Body of pancreas (tissue), 4 donors: ENCODE results near the gene SLC25A42. TPM values are rescaled to one million over a fixed set of nuclear protein-coding genes. Genes with fewer than 3 reads are reported as not detected.

ENCODE experiments used
- ATAC-seq: fragments of 150-250 bp; one replicate; pipeline ENCODE4 v1.9.1; 2016
- DNase-seq, 4 donors: peaks; one replicate each; pipeline ENCODE4 v3.0.0-alpha.2; 2019
- H3K27ac ChIP-seq, 4 donors: fragments of 200-600 bp; sonication (generic); 1 replicate in 3 of 4; 2 replicates in 1 of 4; pipeline versions ENCODE4 v1.5.1 to v1.6.1; 2016 to 2019; ENCODE audit warnings: mild to moderate bottlenecking in 1 of 4, mixed read lengths in 1 of 4, moderate library complexity in 1 of 4
- H3K27me3 ChIP-seq, 2 donors: fragments of 200-600 bp; sonication (generic); one replicate each; pipeline ENCODE4 v1.6.0; 2016; ENCODE audit warnings: mild to moderate bottlenecking in 1 of 2
- H3K36me3 ChIP-seq, 2 donors: fragments of 200-600 bp; sonication (generic); replicated peaks in 1 of 2; 2 replicates each; pipeline ENCODE4 v1.5.1; 2016; ENCODE audit warnings: low read depth in 2 of 2; ENCODE audit not compliant: insufficient read depth in 1 of 2
- H3K4me1 ChIP-seq: fragments of 200-600 bp; sonication (generic); one replicate; pipeline ENCODE4 v1.6.0; 2016
- H3K4me3 ChIP-seq, 2 donors: fragments of 200-600 bp; sonication (generic); 1 replicate in 1 of 2; 2 replicates in 1 of 2; pipeline ENCODE4 v1.5.1; 2016 to 2019
- H3K9me3 ChIP-seq, 3 donors: fragments of 200-600 bp; sonication (generic); 1 replicate in 2 of 3; 2 replicates in 1 of 3; pipeline ENCODE4 v1.5.1; 2016
- POLR2A ChIP-seq, 3 donors: fragments of 450-650 bp; IDR thresholded peaks; one replicate each; pipeline ENCODE4 v1.6.1; 2016; ENCODE audit warnings: antibody characterized with exemption in 3 of 3, mild to moderate bottlenecking in 2 of 3
- WGBS, 2 donors: methylation state at CpG; one replicate each; pipeline ENCODE4 v1.1.5; 2017; 5-methylcytosine and 5-hydroxymethylcytosine counted together
- intact Hi-C: fragments of 100-400 bp; cut with DNase I; formaldehyde crosslinking; loops from one replicate; pipeline ENCODE4 v1.15.1; 2023
- total RNA-seq, 2 donors: library from RNA; depleted of rRNA; stranded (reverse); fragments of >200 nt; gene quantifications; one replicate each; pipeline ENCODE4 v1.1.0, GENCODE V29; 2016
- TF ChIP-seq, protein P1 (sequence below), 7 experiments: fragments of 450-650 bp in 4 of 7; fragments of 200-600 bp in 3 of 7; sonication (generic) in 3 of 7; IDR thresholded peaks; one replicate each; pipeline ENCODE4 v1.5.1; 2016 to 2019; ENCODE audit warnings: antibody characterized with exemption in 7 of 7

Gene SLC25A42
- total RNA-seq, 2 donors from 2014 or later = 10.1 to 24.7 TPM

DNA sequence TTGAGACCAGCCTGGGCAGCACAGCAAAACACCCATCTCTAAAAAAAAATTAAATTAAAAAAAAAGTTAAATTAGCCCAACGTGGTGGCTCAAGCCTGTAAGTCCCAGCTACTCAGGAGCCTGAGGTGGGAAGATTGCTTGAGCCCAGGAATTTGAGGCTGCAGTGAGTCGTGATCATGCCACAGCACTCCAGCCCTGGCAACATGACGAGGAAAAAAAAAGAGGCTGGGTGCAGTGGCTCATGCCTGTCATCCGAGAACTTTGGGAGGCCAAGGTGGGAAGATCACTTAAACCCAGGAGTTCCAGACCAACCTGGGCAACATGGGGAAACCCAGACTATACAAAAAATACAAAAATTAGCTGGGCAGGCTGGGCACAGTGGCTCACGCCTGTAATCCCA, 76.7 kb downstream of the SLC25A42 start:
- H3K27ac ChIP-seq = no peak overlapping the region
- DNase-seq (no peak), ATAC-seq (no peak)
- no peaks in the 10 kb centered on the region for H3K27me3 ChIP-seq
- TF ChIP-seq, protein P1, sequence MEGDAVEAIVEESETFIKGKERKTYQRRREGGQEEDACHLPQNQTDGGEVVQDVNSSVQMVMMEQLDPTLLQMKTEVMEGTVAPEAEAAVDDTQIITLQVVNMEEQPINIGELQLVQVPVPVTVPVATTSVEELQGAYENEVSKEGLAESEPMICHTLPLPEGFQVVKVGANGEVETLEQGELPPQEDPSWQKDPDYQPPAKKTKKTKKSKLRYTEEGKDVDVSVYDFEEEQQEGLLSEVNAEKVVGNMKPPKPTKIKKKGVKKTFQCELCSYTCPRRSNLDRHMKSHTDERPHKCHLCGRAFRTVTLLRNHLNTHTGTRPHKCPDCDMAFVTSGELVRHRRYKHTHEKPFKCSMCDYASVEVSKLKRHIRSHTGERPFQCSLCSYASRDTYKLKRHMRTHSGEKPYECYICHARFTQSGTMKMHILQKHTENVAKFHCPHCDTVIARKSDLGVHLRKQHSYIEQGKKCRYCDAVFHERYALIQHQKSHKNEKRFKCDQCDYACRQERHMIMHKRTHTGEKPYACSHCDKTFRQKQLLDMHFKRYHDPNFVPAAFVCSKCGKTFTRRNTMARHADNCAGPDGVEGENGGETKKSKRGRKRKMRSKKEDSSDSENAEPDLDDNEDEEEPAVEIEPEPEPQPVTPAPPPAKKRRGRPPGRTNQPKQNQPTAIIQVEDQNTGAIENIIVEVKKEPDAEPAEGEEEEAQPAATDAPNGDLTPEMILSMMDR (IDR thresholded peaks at IDR 0.05) = no peak
- no peak for TF ChIP-seq POLR2A (IDR thresholded peaks at IDR 0.05)
- peaks cover 12% of the 10 kb centered on the region for H3K4me1 ChIP-seq
- WGBS, 2 donors = 57 to 73% methylated on average over 5 of the region's 5 CpGs
- no peak overlapping the region for H3K4me3 ChIP-seq
- intact Hi-C loops = no loop called here
- no peaks in the 10 kb centered on the region for H3K9me3 ChIP-seq
- H3K36me3 ChIP-seq = no peaks in the 10 kb centered on the region

DNA sequence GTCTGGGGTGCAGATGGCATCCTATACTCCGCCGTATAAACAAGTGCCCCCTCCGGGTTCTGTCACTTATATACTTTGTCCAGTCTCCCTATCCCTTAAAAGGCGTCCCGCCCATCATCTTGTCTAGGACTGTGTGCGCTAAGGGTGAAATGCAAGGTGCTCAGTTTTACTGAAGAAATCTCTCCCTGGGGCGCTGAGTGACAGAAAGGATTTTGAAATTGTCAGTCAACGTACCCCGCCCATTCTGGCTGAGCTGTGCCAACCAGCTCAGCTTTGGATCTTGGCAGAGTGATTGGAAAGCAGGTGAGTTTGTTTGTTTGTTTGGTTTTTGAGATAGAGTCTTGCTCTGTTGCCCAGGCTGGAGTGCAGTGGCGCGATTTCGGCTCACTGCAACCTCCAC, 78.6 kb downstream of the SLC25A42 start:
- no peaks in the 10 kb centered on the region for H3K36me3 ChIP-seq
- TF ChIP-seq, protein P1 (IDR thresholded peaks at IDR 0.05) = no peak
- TF ChIP-seq POLR2A (IDR thresholded peaks at IDR 0.05) = no peak
- H3K27me3 ChIP-seq = no peaks in the 10 kb centered on the region
- no peak overlapping the region for H3K27ac ChIP-seq
- H3K4me1 ChIP-seq = peaks cover 14% of the 10 kb centered on the region
- no peak for DNase-seq
- H3K4me3 ChIP-seq = no peak overlapping the region
- ATAC-seq = no peak
- 68 to 80% methylated on average over 10 to 12 of the region's 12 CpGs for WGBS, 2 donors
- intact Hi-C loops = no loop called here
- H3K9me3 ChIP-seq = no peaks in the 10 kb centered on the region

DNA sequence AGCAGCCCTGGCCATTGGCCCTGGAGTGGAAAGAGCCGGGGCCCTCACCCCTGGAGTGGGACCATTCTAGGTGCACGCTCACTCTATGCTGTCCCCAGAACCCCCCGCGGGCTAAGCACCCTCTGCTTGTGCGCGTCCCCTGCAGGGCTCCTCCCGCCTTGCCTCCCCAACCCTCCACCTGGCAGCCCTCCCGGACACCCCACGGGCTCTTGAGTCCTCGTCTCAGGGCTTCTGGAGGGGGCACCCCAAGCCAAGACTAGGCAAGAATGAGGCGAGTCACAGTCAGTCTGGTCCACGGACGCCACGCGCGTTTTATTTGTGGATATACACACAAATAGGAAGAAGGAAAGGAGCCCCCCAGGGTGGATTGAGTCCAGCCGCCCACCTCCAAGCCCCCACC, 81.5 kb downstream of the SLC25A42 start:
- ATAC-seq (no peak), DNase-seq (no peak)
- H3K4me1 ChIP-seq = peaks cover 8% of the 10 kb centered on the region
- no peaks in the 10 kb centered on the region for H3K27me3 ChIP-seq
- WGBS, 2 donors = 73 to 88% methylated on average over 1 to 17 of the region's 17 CpGs
- no peaks in the 10 kb centered on the region for H3K36me3 ChIP-seq
- no peaks in the 10 kb centered on the region for H3K9me3 ChIP-seq
- no peak overlapping the region for H3K4me3 ChIP-seq
- TF ChIP-seq, protein P1 (IDR thresholded peaks at IDR 0.05) = no peak
- no peak for TF ChIP-seq POLR2A (IDR thresholded peaks at IDR 0.05)
- intact Hi-C loops = no loop called here
- no peak overlapping the region for H3K27ac ChIP-seq

DNA sequence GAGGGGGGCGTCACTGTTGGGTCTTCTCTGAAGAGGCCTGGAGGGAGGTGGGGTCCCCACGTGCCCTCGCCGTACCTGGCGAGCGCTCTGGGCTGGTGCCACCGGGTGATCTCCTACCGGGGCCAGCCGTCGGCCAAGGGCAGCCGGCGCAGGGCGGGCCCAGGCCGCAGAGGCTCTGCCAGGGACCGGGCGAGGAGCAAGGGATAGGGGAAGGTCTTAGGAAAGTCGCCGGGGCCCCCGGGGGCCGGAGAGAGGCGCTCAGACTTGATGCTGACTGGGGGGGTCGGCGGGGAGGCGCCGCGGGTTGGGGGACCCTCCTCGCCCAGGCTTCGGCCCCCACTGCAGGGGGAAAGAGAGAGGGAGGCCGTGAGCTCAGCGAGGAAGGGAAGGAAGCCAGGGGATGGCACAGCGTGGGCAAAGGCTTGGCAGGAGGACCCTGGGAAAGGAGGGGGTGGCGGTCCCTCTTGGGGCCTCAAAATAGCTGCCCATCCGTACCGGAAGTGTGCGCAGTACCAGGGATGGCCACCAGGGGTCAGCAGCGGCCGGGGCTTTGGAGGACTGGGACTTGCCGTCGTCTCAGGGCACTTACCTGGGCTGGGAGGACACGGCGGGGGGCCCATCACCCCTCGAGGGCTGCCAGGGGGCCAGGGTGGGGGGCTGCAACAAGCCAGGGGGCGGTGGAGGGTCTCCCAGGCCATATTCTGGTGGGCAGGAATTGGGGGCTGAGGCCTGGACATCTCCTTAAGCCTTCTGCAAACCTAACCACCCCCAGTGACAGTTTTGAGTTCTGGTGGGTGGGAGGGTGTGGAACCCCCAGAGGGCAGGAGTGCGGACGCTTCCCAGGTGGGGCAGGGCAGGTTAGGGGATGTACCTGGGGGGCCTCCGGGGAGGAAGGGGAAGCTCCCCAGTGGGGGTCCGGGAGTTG, 82.2 kb downstream of the SLC25A42 start:
- peak; percentile 80 for ATAC-seq
- no peaks in the 10 kb centered on the region for H3K36me3 ChIP-seq
- TF ChIP-seq, protein P1 (IDR thresholded peaks at IDR 0.05) = peak; percentile 86 to 98 (median 93)
- TF ChIP-seq POLR2A (IDR thresholded peaks at IDR 0.05) = no peak
- intact Hi-C loops = no loop called here
- DNase-seq = peak; percentile 77 to 87 (median 82)
- H3K27me3 ChIP-seq = no peaks in the 10 kb centered on the region
- peaks cover 8% of the 10 kb centered on the region for H3K4me1 ChIP-seq
- no peak overlapping the region for H3K4me3 ChIP-seq
- WGBS, 2 donors = 21 to 24% methylated on average over 25 to 40 of the region's 47 CpGs
- no peaks in the 10 kb centered on the region for H3K9me3 ChIP-seq
- H3K27ac ChIP-seq = no peak overlapping the region
